Esophagus muscularis mucosa (tissue), 4 donors: Measurements from ENCODE around the gene SLC13A2. TPM values are rescaled to one million over a fixed set of nuclear protein-coding genes. Genes with fewer than 3 reads are reported as not detected.
"Not testable (repeated sequence)": the region's sequence is repeated elsewhere in the genome, so short reads cannot be mapped to it uniquely, and the experiment has no call there.

Source experiments
- DNase-seq: peaks from one replicate; pipeline ENCODE4 v3.0.0-alpha.2; 2017; ENCODE audit errors: extremely low spot score
- H3K27ac ChIP-seq, 4 donors: fragments of 200-600 bp; sonication (generic); replicated peaks in 1 of 4; 1 replicate in 3 of 4; 2 replicates in 1 of 4; pipeline ENCODE4 v1.5.1; 2016 to 2019; ENCODE audit warnings: mild to moderate bottlenecking in 1 of 4
- H3K27me3 ChIP-seq, 4 donors: fragments of 200-600 bp; sonication (generic); one replicate each; pipeline versions ENCODE4 v1.5.1 to v1.6.0; 2016 to 2019
- H3K36me3 ChIP-seq, 4 donors: fragments of 200-600 bp; sonication (generic); one replicate each; pipeline ENCODE4 v1.5.1; 2016 to 2019
- H3K4me1 ChIP-seq, 4 donors: fragments of 200-600 bp; sonication (generic); one replicate each; pipeline ENCODE4 v1.5.1; 2016 to 2019
- H3K4me3 ChIP-seq, 4 donors: fragments of 200-600 bp; sonication (generic); 1 replicate in 2 of 4; 2 replicates in 2 of 4; pipeline ENCODE4 v1.5.1; 2016 to 2019; ENCODE audit warnings: mild to moderate bottlenecking in 4 of 4, moderate library complexity in 1 of 4
- H3K9me3 ChIP-seq, 4 donors: fragments of 200-600 bp; sonication (generic); 1 replicate in 3 of 4; 2 replicates in 1 of 4; pipeline ENCODE4 v1.5.1; 2016 to 2019
- CTCF ChIP-seq, 3 experiments: fragments of 200-600 bp in 2 of 3; fragments of 450-650 bp in 1 of 3; sonication (generic) in 2 of 3; IDR thresholded peaks; one replicate each; pipeline ENCODE4 v1.5.1; 2017 to 2019; ENCODE audit warnings: antibody characterized with exemption in 3 of 3, mild to moderate bottlenecking in 2 of 3, moderate library complexity in 1 of 3
- EP300 ChIP-seq: sonication (generic); formaldehyde crosslinking; IDR thresholded peaks from one replicate; pipeline ENCODE4 v1.6.1; 2017; ENCODE audit warnings: antibody characterized with exemption
- POLR2A ChIP-seq: fragments of 450-650 bp; IDR thresholded peaks from one replicate; pipeline ENCODE4 v1.6.1; 2017; ENCODE audit warnings: antibody characterized with exemption, moderate library complexity, mild to moderate bottlenecking, low read depth
- POLR2AphosphoS5 ChIP-seq, 2 donors: sonication (generic); formaldehyde crosslinking; IDR thresholded peaks; one replicate each; pipeline ENCODE4 v1.6.1; 2017; ENCODE audit warnings: antibody characterized with exemption in 2 of 2
- WGBS: methylation state at CpG from one replicate; pipeline ENCODE4 v1.1.5; 2018; 5-methylcytosine and 5-hydroxymethylcytosine counted together
- intact Hi-C: fragments of 100-400 bp; cut with DNase I; formaldehyde crosslinking; loops from one replicate; pipeline ENCODE4 v1.15.1; 2023
- total RNA-seq, 4 donors: library from RNA; depleted of rRNA; stranded (reverse); fragments of >200 nt; gene quantifications; one replicate each; pipeline versions ENCODE4 v1.1.0 to v1.2.1, GENCODE V29; 2016

Gene SLC13A2
- total RNA-seq, 4 donors from 2014 or later, result not detected

- intact Hi-C loops, result no loop called here
- peaks cover 0 to 66% (median 3%) of the 10 kb centered on the region in 4 donors for H3K27me3 ChIP-seq
- no peak overlapping the region for H3K27ac ChIP-seq
- no peaks in the 10 kb centered on the region for H3K36me3 ChIP-seq
- H3K9me3 ChIP-seq, result no peaks in the 10 kb centered on the region
- 84% methylated on average over 17 of the region's 17 CpGs for WGBS
- H3K4me3 ChIP-seq, result no peak overlapping the region
- DNase-seq, result no peak
- TF ChIP-seq CTCF (IDR thresholded peaks at IDR 0.05), result no peak
- no peaks in the 10 kb centered on the region for H3K4me1 ChIP-seq
These were observed 5.9 kb upstream of the SLC13A2 start for GRCh38 chr17:28467456-28468025.

GRCh38 chr17:28468033-28468735 is 5.3 kb upstream of the SLC13A2 start:
- DNase-seq, intact Hi-C loops, H3K4me3 ChIP-seq, H3K27ac ChIP-seq, H3K9me3 ChIP-seq, H3K4me1 ChIP-seq, H3K36me3 ChIP-seq: not testable (repeated sequence)
- 68% methylated on average over 20 of the region's 20 CpGs for WGBS
- H3K27me3 ChIP-seq, result peaks cover 0 to 60% (median 3%) of the 10 kb centered on the region in 4 donors

DNA sequence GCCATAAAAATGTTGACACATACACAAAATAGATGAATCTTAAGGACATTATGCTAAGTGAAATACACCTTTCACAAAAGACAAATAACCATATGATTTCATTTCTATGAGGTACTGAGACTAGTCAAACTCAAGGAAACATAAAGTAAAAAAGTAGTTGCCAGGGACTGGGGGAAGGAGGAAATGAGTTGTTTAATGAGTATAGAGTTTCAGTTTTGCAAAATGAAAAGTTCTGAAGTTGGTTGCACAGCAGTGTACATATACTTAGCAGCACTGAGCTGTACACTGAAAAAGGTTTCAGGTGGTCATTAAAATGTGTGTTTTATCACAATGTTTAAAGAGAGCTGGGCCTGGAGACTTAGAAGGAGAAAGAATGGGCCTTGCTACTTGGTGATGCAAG is 4.7 kb upstream of the SLC13A2 start:
- Histone ChIP-seq H3K9me3 (no peaks in the 10 kb centered on the region), H3K27me3 (peaks cover 0 to 54% (median 3%) of the 10 kb centered on the region in 4 donors), H3K36me3 (no peaks in the 10 kb centered on the region), H3K4me1 (no peaks in the 10 kb centered on the region), H3K27ac (no peak overlapping the region), H3K4me3 (no peak overlapping the region)
- no peak for DNase-seq
- TF ChIP-seq POLR2A (no peak), CTCF (IDR thresholded peaks at IDR 0.05) (no peak), EP300 (no peak), POLR2AphosphoS5 (IDR thresholded peaks at IDR 0.05) (no peak)
- intact Hi-C loops, result no loop called here

GRCh38 chr17:28469376-28469775 is 4.1 kb upstream of the SLC13A2 start:
- peaks cover 0 to 48% (median 3%) of the 10 kb centered on the region in 4 donors for H3K27me3 ChIP-seq
- no peak overlapping the region for H3K27ac ChIP-seq
- H3K36me3 ChIP-seq, result no peaks in the 10 kb centered on the region
- H3K4me1 ChIP-seq, result no peaks in the 10 kb centered on the region
- intact Hi-C loops, result no loop called here
- WGBS, result 79% methylated on average over 8 of the region's 8 CpGs
- TF ChIP-seq EP300 (no peak), POLR2A (no peak), CTCF (IDR thresholded peaks at IDR 0.05) (no peak), POLR2AphosphoS5 (IDR thresholded peaks at IDR 0.05) (no peak)
- H3K4me3 ChIP-seq, result no peak overlapping the region
- no peak for DNase-seq
- H3K9me3 ChIP-seq, result no peaks in the 10 kb centered on the region

- DNase-seq, result no peak
- intact Hi-C loops, result no loop called here
These were observed 3.1 kb upstream of the SLC13A2 start for GRCh38 chr17:28470266-28470913.

More at GRCh38 chr17:28470266-28470913, 3.1 kb upstream of the SLC13A2 start:
- TF ChIP-seq CTCF (IDR thresholded peaks at IDR 0.05) (no peak), POLR2A (no peak), EP300 (no peak), POLR2AphosphoS5 (IDR thresholded peaks at IDR 0.05) (no peak)
- Histone ChIP-seq H3K4me3 (no peak overlapping the region), H3K4me1 (no peaks in the 10 kb centered on the region), H3K36me3 (no peaks in the 10 kb centered on the region), H3K27ac (no peak overlapping the region), H3K9me3 (no peaks in the 10 kb centered on the region), H3K27me3 (peaks cover 0 to 38% (median 3%) of the 10 kb centered on the region in 4 donors)
- 88% methylated on average over 6 of the region's 7 CpGs for WGBS
